ENCODE data around the gene CES5A.
"Not testable (repeated sequence)": the region's sequence is repeated elsewhere in the genome, so short reads cannot be mapped to it uniquely, and the experiment has no call there.

CES5A gene

DNA sequence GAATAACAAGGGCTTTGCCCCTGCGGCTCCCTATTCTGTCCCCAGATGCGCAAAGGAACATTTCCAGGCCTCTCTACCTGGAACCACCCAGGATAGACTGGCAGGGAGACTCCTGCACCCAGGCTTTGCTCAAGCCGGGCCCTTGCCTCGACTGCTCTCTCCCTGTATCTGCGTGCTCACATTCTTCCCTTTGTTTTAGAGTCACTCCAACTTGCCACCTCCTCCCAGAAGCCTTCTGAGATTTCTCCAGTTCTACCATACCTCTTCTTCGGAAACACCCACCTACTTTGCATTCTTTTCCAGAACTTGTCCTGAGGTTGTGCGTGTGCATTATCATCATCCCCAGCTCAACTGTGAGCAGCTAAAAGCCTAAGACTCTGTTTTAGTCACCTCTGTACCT is 3.0 kb downstream of the CES5A start:
- no peak for DNase-seq

DNA sequence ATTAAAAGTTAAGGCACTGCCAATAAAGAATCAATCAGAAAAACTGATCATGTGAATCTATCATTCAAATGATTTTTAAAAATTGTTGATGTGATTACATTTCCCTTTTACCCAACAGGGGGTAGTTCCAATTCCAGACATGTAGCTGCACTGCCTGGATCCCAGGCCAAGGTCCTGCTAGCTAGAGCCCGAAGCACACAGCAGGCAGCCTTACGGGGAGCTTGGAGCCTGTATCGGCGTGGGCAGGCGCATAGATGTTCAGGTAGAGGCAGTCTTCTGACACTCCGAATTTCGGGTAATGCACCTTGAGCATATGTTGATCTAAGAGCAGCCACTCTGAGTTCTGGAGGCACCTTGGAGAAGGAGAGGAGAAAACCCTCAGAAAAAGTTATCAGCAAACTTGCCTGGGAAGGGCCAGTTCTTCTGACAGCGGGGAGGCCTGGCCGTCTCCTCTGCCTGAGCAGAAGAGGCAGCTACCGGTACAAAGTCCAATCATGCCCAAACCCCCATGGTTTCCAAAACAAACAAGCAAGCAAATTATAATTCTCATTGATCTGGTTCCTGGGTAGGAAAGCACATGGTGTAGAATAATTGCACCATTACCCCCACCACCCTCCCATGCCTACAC is 3.6 kb downstream of the CES5A start:
- DNase-seq = no peak

DNA sequence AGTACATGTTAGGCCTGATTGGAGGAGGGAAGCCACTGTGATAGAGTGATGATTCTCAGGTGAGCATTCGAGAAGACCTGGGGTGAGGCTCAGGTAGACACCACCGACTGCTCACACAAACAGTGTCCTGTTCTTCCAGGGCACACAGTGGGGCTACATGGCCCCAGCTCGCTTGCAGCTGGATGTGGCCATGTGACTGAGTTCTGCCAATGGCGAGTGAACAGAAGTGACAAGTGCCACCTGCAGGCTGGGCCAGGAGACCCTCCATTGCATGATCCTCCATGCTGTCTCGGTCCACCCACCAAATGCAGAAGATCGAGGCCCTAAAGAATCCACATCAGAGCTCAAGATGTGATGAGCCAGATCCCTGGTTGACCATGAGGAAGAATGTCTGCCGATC is 6.2 kb downstream of the CES5A start:
- DNase-seq = no peak

DNA sequence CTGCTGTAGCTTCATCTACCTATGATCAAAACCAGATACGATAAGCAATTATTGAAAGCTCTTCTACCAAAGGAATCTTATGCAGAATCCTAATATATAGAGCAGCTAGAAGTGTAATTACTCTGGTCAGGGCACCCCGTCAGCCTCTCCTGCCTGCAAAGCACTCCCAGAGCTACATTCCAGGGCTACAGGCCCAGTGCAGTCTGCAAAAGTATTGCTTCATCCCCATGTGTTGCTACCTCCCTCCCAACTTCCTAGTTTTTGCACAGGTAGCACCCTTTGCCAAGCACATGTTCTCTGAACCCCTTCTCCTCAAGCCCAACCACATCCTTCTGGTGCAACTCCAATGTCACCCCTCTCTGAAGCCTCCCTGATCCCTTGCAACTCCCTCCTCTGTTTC is 7.0 kb downstream of the CES5A start:
- no peak for DNase-seq

DNA sequence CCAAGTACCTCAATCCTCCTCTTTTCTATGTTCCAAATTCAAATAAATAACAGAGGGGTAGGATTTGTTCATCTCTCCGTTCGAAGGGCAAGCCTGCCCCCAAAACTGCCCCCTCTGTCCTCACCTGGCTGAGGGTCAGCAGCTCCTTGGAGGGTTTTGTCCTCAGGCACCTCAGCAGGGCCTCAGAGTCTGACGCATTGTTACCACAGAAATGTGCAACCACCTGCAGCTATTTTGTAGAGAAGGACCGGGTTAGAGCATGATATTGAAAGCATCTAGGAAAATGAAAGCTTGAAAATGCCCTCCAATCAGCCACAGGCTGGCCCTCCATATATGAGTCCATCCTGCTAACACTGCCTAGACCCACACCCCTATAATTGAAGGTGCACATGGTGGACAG is 13.9 kb downstream of the CES5A start:
- DNase-seq = no peak

DNA sequence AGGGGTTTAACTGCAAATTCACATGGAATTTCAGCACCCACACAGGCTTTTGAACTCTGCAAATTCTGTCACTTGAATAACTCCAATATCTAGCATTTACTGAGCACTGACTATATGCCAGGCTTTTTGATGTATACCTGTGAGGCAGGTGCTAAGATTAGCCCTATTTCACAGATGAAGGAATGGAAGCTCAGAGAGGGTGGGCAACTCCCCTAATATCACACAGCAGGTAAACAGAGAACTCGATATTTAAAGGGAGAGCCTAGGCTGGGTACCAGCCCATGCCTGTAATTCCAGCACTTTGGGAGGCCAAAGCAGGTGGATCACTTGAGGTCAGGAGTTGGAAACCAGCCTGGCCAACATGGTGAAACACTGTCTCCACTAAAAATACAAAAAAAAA is 17.5 kb downstream of the CES5A start:
- not testable (repeated sequence) for DNase-seq

DNA sequence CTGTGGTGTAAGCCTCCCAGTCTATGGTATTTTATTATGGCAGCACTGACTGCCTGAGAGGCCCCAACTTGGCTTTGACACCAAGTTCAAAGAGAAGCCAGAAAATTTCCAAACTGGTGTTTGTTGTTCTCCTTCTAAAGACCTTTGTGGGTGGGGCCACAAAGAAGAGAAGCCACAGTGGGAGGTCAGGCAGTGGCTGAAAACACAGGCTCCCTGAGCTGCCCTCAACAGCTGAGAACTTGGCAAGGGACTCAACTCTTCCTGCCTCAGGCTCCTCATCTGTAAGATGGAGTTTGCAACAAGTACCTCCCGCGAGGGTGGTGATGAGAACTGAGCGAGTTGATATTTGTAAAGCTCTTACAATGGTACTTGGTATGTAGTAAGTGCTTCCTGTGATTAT is 18.2 kb downstream of the CES5A start:
- no peak for DNase-seq

DNA sequence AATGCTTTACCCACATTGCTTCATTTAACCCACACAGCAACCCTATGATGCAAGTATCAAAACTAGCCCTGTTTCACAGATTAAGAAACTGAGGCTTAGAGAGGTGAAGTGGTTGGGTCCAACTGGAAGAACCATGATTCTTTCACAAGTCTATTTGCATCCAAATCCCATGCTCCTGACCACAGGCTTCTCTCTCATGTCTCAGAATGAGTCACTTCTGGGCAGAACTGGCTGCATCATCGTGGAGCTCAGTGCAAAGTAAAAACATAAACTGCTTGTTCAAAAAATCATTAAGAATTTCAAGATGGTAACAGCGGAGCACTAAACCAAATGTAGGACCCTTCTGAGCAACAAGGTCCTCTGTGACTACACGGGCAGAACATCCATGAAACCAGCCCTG is 22.1 kb downstream of the CES5A start:
- no peak for DNase-seq

DNA sequence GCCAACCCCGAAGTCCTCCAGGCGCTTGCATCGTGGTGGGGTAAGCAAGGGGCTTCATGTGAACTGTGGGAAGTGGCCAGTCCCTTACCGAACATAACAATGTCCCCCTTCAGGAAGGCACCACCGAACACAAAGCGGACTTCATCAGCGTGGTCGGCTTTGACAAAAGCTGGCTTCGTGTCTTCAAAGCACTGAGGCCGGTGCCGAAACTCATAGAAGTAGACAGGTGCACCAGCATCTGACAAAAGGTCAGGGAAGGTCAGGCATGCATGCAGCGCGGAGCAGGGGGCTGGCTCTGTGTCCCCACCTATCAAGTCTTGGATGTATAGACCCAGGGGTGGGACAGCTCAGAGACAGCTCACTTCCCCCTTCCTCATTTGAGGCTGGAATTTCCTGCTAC is 25.6 kb downstream of the CES5A start:
- DNase-seq = no peak

DNA sequence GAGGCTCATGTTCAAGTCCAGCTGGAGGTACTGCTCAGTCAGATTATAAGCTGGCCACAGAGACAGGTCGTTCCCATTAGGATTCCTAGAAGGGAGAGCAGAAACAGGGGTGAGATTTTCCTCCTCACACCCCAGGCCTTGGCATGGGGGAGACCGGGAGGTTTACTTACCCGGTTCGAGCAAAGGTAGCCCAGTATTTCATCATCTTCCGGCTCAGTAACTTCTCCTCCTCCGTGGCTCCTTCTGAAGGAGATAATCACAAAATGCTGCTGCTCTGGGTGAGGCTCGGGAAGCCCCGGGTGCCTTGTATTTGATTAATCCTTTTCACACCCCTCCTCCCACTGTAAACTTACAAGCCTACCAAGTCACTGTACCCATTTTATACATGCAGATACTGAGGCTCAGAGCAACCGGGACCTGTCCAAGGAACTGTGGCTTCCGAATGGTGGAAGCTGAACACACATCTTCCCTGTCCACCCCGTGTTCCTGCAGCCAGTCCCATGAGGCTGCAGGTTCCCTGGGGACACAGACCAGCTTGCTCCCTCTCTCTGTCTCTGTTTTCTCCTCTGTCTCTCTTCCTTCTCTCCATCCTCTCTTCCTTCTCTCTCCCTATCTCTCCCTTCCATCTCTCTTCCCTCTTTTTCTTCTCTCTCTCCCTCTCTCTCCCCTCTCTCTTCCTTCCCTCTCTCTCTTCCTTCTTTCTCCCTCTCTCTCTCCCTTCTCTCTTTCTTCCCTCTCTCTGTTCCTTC is 28.4 kb downstream of the CES5A start:
- no peak for DNase-seq

DNA sequence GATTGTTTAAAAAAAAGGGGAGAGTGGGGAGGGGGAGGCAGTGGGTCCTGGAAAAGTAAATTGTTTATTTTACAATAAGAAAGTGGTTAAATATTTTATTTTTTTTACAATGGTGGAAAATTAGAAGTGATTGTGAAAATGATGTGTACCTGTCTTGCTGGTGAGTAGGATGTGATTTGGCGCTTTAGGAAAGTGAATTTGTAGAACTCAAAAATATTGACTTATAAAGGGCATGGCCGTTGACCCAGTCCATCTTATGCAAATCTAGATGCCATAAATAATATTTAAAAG is 32.1 kb downstream of the CES5A start:
- no peak for DNase-seq

DNA sequence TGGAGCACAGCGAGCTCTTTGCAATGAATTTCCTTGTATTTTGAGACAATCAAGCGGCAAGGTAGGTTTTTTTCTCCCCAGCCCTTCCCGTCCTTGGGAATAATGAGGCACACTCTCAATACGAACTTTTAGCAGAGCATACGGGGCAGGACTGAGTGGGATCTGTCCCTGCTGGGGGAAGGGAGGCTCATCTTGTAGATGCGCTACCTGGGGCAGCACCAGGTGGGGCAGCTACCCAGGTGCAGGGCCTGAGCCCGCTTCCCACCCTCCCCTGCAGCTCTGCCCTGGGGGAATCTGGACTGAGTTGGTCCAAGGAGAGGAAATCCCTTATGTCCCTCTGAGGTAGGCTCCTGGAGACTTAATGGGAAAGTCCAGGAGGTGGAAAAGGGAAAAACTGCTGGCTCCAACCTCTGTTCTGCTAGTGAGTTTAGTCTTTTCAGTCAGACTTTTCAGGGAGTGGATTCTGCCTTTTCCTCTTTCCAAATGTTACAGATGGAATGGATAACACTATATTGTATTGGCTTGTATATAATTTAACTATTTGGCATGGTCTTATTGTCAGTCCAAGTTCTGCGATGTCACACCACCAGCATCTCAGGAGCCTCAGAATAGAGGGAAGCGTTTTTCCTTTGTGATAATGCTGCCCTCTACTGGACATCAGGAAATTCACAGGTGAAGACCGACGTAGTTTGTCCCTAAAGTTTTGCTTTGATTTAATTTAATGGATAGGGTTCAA is 32.6 kb downstream of the CES5A start:
- DNase-seq = no peak

DNA sequence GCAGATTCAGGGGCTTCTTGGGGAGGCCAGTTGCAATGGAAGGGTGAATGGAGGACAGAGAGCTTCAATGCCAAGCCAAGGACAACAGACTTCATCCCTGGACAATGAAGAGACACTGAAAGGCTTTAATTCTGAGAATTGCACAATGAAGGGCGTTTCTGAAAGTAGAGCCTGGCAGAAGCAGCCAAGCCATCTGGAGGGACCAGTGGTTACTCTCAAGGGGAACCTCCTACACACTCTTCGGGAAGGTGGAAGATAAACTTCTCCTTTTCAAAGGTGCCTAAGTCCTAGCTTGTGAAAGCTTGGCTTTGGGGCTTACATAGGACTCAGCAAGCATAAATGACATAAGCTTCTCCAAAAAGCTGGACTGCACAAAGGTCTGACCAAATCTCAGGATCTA is 36.1 kb downstream of the CES5A start:
- no peak for DNase-seq

DNA sequence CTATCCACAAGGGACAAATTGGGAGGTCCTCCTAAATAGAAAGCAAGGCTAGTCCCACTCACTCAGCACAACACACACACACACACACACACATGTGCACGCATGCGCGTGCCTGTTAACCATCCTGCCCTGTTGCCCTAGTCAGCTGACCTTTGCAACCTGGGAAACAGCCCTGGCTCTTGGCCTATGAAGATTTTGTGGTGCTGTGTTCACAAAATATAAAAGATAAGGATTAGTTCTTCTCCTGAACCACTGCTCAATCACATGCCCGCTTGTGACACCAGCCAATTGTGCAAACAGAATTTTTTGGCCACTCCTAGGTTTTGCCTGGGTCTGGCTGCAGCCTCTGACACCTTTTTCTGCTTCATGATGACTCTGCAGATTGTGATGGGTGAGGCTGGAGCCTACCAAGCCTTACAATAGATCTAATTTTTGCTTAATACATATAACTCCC is 39.0 kb downstream of the CES5A start:
- no peak for DNase-seq

DNA sequence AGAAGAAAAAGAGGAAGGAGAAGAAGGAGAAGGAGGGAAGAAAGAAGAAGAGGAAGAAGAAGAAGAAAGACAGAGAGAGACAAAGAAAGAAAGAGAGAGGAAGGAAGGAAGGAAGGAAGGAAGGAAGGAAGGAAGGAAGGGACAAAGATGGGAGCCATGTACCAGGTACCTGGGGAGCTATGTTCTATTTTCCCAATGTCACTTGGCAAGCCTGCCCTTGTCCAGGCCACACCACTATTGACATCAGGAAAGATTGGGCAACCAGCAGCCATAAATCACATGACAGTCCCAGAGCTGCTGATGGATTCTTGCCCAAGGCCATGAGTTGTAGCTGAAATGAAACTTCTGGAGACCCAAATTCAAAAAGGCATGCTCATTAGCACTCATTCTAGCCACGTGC is 39.6 kb downstream of the CES5A start:
- no peak for DNase-seq

DNA sequence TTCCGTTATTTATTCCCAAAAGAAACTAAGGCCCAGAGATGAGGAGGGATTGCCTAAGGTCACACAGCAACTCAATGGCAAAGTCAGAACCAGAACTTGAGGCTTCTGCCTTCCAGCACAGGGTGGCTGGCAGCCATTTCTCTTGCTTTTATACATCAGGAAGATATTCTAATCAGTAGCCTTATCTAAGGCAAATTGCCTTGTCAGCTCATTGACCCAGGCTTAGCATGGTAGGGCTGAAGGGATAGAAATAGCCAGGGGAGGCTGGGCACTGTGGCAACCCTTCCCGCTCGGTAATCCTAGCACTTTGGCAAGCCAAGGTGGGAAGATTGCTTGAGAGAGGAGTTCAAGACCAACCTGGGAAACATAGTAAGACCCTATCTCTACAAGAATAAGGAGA is 40.0 kb downstream of the CES5A start:
- DNase-seq = not testable (repeated sequence)

DNA sequence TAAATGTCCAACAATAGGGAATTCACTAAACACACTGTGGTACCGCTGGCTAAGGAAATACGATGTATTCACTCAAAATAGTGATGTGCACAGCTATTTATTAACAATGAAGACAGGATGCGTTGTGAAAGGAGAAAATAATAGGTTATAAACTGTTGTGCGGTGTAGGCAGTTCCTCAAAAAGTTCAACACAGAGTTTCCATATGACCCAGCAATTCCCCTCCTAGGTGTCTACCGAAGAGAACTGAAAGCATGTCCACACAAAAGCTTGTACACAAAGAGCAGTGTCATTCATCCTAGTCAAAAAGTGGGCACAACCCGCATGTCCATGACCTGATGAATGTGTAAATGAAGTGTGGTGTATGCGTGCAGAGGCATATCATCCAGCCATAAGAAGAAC is 41.1 kb downstream of the CES5A start:
- DNase-seq = no peak

DNA sequence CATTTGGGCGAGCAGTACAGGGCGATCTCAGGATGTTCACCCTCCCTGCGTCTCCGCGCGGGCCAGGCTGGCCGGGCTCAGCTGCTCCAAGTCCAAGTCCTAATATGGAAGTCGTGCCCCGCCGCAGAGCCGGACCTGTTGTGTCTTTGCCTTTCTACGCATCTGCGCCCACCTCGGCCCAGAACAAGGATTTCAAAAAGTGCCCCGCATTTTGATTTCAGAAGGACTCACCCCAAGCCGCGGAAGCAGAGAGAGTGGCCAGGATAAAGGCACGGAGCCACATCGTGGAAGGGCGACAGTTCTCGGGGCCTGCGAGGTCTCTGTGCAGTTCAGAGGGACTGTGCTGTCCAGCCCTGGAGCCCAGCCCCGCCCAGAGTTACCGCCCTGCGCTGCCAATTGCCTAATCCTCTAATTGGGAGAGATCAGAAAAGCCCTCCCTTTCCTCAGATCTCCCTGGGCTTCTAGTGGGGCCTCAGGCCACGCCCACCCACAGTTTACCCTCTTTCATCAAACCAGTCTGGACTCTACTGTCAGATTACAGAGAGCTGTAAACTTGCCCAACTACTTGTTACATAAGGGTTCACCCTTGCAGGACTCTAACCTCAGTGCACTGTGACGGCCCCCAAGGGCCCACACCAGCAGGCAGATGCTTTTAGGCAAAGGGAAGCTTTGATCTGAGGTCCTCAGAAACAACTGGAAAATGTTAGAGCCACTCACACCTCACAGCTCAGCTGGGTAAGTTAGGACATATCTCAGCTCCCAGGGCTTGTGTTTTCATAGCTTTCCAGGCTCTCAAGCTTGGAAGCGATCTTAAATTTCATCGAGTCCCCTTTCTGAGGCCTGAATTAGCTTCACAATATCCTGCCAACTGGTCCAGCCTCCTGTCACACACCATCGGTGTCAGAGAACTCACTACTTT is 42.1 kb downstream of the CES5A start, which contains the start of gene CES1:
TSS of gene CES1 (minus strand) at position 324 of the 919 bp plus-strand sequence. CDS start at position 283, 41 bp downstream.
- no peak for DNase-seq

DNA sequence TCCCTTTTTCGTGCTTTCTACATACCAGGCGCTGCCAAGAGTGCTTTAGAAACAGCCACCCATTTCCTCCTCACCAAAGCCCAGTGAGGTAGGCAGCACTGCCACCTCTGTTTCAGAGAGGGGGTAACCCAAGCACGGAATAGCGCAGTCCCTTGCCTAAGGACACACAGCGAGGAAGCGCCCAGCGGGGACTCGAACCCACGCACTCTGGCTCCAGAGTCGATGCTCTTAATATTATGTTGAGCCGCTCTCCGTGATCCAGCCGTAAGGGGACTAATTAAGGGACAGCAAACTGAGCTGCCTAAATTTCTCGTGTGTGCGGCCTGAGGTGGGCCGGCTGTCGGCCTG is 42.8 kb downstream of the CES5A start:
- no peak for DNase-seq

DNA sequence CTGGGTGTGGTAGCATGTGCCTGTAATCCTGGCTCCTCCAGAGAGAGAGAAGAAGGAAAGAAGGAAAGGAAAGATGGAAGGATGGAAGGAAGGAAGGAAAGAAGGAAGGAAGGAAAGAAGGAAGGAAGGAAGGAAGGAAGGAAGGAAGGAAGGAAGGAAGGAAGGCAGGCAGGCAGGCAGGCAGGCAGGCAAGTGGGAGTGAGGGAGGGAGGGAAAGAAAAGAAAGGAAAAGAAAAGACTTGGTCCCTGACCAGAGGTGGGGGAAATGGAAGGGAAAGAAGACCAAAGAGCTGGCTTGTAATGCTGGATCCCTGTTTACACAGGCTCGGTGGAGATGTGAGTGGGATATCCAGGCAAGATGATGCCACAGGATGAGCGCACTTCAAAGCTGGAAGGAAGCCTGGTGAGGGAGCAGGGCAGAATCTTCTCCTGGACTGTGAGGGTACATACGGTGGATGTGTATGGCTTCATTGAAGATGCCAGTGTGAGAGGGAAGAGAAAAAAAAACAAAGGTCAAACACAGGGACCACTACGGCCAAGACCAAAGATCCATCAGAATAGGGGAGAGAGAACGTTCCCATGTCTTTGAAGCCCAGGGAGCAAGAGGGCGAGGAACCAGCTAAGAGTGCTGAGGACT is 44.4 kb downstream of the CES5A start:
- no peak for DNase-seq

DNA sequence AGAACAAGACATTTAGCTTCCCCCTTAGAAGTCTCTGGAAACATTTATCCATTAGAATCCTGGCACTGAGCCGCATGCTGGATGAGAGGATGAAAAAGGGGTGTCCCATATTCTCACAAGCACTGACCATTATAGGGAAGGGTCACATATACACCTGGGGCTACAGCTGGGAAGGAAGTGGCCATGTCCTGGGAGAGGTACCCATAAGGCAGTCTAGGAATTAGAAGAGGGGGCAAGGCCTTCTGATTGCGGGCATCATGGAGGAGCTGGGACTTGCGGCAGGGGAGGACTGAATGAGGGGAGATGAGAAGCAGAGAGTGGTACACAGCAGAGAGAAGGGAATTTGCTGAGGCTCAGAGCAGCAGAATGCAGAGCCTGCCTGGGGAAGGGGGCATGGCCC is 45.9 kb downstream of the CES5A start:
- DNase-seq = not testable (repeated sequence)

DNA sequence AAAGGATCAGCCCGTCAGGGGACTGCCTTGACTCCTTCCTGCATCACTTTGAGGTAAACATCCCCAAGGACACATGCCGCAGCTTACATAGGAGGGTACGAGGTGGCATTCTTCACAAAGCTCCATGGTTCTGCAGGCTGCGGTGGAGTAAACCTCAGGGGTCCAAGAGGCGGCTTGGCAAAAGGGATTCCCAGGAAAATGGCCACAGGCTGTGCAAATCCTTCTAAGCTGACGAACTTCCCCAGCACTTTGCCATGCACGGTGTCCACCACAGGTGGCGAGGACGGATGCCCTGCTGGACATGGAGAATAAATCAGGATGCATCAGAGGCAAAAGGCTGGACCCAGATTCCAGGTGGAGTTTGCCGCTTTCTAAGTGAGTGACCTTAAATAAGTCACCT is 46.5 kb downstream of the CES5A start:
- DNase-seq = no peak

All from GOT3 (cell line).